Ovary (tissue), 3 donors: ENCODE measurements around the gene KLK3.

Experiments used
- CTCF ChIP-seq, 3 donors: fragments of 450-650 bp in 2 of 3; fragments of 200-600 bp in 1 of 3; IDR thresholded peaks; one replicate each; pipeline versions ENCODE4 v1.5.1 to v1.8.0; 2016 to 2022; ENCODE audit warnings: antibody characterized with exemption in 3 of 3, mild to moderate bottlenecking in 1 of 3
- EP300 ChIP-seq: sonication (generic); formaldehyde crosslinking; IDR thresholded peaks from one replicate; pipeline ENCODE4 v1.6.1; 2017; ENCODE audit warnings: antibody characterized with exemption
- POLR2A ChIP-seq: fragments of 450-650 bp; IDR thresholded peaks from one replicate; pipeline ENCODE4 v1.6.1; 2017; ENCODE audit warnings: antibody characterized with exemption, mild to moderate bottlenecking, moderate library complexity
- donor health status: DM: no; HTN: no; CAD: no.

GRCh38 chr19:50859849-50860248, 5.1 kb downstream of the KLK3 start:
- TF ChIP-seq CTCF (IDR thresholded peaks at IDR 0.05) (no peak), POLR2A (no peak), EP300 (no peak)
